Effector memory CD8-positive, alpha-beta T cell (primary cell): ENCODE measurements around the gene RNF152.

Experiments used
- ATAC-seq: fragments of 150-1000 bp; cut with Tn5 transposase; replicated peaks from 2 replicates; pipeline ENCODE4 v1.10.0; 2021; ENCODE audit warnings: mild to moderate bottlenecking, moderate library complexity
- DNase-seq, 3 experiments: peaks; one replicate each; pipeline ENCODE4 v3.0.0; 2021
- H3K27ac Mint-ChIP-seq, 2 donors: one replicate each; pipeline ENCODE4 v1.8.0; 2022; ENCODE audit warnings: mild to moderate bottlenecking in 2 of 2, mixed read lengths in 2 of 2, moderate library complexity in 2 of 2
- H3K27me3 Mint-ChIP-seq, 2 donors: one replicate each; pipeline ENCODE4 v1.8.0; 2022; ENCODE audit warnings: mixed read lengths in 2 of 2
- H3K36me3 Mint-ChIP-seq: one replicate; pipeline ENCODE4 v1.8.0; 2022; ENCODE audit warnings: mild to moderate bottlenecking, moderate library complexity, mixed read lengths; ENCODE audit not compliant: insufficient read depth
- H3K4me1 Mint-ChIP-seq, 2 donors: one replicate each; pipeline ENCODE4 v1.8.0; 2022; ENCODE audit warnings: low read depth in 2 of 2, mixed read lengths in 2 of 2
- H3K4me3 Mint-ChIP-seq, 2 donors: one replicate each; pipeline ENCODE4 v1.8.0; 2022; ENCODE audit warnings: mild to moderate bottlenecking in 2 of 2, mixed read lengths in 2 of 2, moderate library complexity in 2 of 2
- H3K9me3 Mint-ChIP-seq, 2 donors: one replicate each; pipeline ENCODE4 v1.8.0; 2022; ENCODE audit warnings: mixed read lengths in 2 of 2

The RNF152 gene

GRCh38 chr18:61890344-61890743, 2.5 kb downstream of the RNF152 start:
- ATAC-seq (no peak), DNase-seq (no peak)
- Mint-ChIP-seq H3K9me3 (no peaks in the 10 kb centered on the region), H3K4me1 (peaks cover 9 to 14% of the 10 kb centered on the region in 2 donors), H3K4me3 (no peak overlapping the region), H3K36me3 (no peaks in the 10 kb centered on the region), H3K27me3 (peaks cover 29 to 38% of the 10 kb centered on the region in 2 donors), H3K27ac (no peak overlapping the region)

- ATAC-seq = no peak
- Mint-ChIP-seq H3K27me3 (peaks cover 29 to 38% of the 10 kb centered on the region in 2 donors), H3K4me3 (no peak overlapping the region)
Measured at GRCh38 chr18:61889541-61889940, 3.3 kb downstream of the RNF152 start.

DNA sequence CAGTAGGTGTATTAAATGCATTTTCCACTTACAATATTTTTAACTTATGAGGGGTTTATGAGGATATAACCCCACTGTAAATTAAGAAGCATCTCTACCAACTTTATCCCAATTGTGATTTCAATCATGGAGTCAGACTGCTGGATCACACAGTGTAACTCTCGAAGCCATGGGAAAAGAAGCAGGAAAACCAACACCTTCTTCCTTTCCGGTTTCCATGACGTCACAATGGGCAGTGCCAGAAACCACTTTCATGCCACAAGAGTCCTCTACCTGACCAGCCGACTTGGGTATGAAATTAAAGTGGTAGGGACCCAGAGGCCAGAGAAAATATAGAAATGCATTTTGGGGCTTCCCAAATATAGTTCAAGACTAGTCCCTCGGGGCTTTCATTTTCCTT, 4.2 kb downstream of the RNF152 start:
- Mint-ChIP-seq H3K36me3 (no peaks in the 10 kb centered on the region), H3K27ac (no peak overlapping the region), H3K27me3 (peaks cover 29 to 38% of the 10 kb centered on the region in 2 donors), H3K9me3 (no peaks in the 10 kb centered on the region), H3K4me1 (peaks cover 9 to 13% of the 10 kb centered on the region in 2 donors), H3K4me3 (no peak overlapping the region)
- DNase-seq = no peak
- no peak for ATAC-seq

More at GRCh38 chr18:61889541-61889940, 3.3 kb downstream of the RNF152 start:
- Mint-ChIP-seq H3K36me3 (no peaks in the 10 kb centered on the region), H3K27ac (no peak overlapping the region), H3K4me1 (peaks cover 9 to 14% of the 10 kb centered on the region in 2 donors), H3K9me3 (no peaks in the 10 kb centered on the region)
- no peak for DNase-seq

DNA sequence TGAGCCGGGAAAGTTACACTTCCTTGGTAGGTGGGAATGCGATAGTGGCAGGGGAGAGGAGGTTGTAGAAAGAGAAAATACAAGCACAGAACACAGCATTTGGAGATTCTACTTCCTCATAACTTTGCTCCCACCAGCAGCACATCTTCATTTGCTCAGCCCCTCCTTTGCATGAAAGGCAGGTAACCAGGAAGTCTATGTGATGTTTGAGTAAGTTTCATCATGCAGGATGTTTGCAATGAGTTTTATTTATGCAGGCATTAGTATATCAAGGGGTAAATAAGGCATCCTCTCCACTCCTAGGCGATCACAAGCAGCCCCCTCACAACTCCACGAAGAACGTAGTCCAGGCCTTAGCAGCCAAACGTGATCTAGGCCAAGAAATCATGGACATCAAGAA, 5.0 kb downstream of the RNF152 start:
- H3K36me3 Mint-ChIP-seq = no peaks in the 10 kb centered on the region

DNA sequence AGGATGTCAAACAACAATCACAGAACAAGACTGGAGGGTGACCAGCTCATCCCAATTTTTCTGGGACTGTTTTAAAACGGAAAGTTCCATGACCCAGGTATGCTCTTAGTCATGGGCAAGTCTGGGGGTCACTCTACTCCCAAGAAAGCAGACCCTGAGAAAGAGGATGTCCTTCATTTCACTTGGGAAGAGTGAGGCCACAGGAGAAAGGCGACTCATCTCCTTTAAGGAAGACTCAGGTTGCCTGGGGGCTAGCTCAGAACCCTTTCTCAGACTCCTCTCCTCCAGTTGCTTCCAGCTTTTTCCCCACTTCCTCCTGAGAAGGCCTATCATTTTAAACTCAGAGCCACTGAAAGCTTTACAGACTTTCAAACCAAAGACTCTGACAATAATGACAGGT, 9.3 kb downstream of the RNF152 start:
- ATAC-seq = no peak

More for the DNA sequence above, 5.0 kb downstream of the RNF152 start:
- peaks cover 22 to 32% of the 10 kb centered on the region in 2 donors for H3K27me3 Mint-ChIP-seq
- DNase-seq (no peak), ATAC-seq (no peak)
- H3K27ac Mint-ChIP-seq = no peak overlapping the region
- no peaks in the 10 kb centered on the region for H3K9me3 Mint-ChIP-seq
- peaks cover 3 to 6% of the 10 kb centered on the region in 2 donors for H3K4me1 Mint-ChIP-seq
- no peak overlapping the region for H3K4me3 Mint-ChIP-seq

DNA sequence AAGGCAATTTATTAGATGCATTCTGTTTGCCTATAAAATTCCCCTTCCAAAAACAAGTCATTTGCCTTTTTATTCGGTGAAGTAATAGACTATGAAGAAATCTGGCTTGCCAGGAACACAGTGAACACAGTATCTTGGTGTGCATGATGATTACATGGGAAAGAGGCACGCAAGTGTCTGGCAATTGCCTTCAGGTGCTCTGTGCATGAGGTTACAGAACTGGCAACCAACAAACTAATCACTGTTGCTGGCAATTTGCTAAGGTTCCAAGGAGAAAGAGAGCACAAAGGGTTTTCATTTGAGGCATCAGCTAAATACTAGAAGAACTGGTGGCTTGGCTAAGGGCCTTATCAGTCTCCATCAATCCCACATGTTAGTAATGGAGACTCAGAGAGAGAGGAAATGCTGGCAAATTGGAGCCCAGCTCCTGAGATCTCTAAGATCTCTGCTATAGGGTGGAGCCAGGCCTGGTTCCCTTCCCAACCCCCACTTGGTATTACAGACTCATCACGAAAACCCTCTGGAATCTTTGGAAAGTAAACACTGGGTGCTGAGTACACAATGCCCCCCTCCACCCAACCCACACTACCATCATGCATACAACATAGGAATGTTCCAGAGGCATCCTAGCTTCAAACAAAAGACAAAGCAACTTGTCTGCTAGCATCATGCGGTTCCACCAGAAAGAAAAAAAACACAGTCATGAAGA, 10.4 kb downstream of the RNF152 start:
- Mint-ChIP-seq H3K9me3 (no peaks in the 10 kb centered on the region), H3K36me3 (no peaks in the 10 kb centered on the region), H3K27me3 (peaks cover 8 to 12% of the 10 kb centered on the region in 2 donors), H3K4me3 (no peak overlapping the region), H3K27ac (no peak overlapping the region), H3K4me1 (no peaks in the 10 kb centered on the region)
- DNase-seq (no peak), ATAC-seq (no peak)

More for the DNA sequence above, 9.3 kb downstream of the RNF152 start:
- Mint-ChIP-seq H3K4me1 (no peaks in the 10 kb centered on the region), H3K27me3 (peaks cover 8 to 12% of the 10 kb centered on the region in 2 donors), H3K27ac (no peak overlapping the region), H3K9me3 (no peaks in the 10 kb centered on the region), H3K36me3 (no peaks in the 10 kb centered on the region), H3K4me3 (no peak overlapping the region)
- DNase-seq = no peak

DNA sequence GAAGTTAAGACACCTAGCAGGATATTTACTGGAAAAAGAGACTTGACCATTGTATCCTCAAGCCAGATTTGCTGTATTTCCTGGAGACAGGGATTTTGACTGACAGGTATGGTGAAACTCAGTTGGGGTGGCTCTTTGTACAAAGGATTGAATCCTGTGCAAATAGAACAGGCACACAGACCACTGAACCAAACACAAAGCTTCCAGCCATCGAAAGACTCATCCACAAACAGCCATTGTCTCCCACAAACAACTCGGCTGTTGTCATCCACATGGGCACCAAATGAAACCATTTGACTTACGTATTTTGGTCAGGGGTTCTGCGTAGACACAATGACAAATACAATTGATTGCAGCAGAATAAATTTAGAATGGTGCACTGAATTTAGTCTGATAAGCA, 15.9 kb downstream of the RNF152 start:
- H3K36me3 Mint-ChIP-seq = no peaks in the 10 kb centered on the region
- H3K27ac Mint-ChIP-seq = no peak overlapping the region
- DNase-seq = no peak
- no peak overlapping the region for H3K4me3 Mint-ChIP-seq
- peaks cover 10 to 12% of the 10 kb centered on the region in 2 donors for H3K27me3 Mint-ChIP-seq
- H3K9me3 Mint-ChIP-seq = no peaks in the 10 kb centered on the region
- no peaks in the 10 kb centered on the region for H3K4me1 Mint-ChIP-seq
- no peak for ATAC-seq

DNA sequence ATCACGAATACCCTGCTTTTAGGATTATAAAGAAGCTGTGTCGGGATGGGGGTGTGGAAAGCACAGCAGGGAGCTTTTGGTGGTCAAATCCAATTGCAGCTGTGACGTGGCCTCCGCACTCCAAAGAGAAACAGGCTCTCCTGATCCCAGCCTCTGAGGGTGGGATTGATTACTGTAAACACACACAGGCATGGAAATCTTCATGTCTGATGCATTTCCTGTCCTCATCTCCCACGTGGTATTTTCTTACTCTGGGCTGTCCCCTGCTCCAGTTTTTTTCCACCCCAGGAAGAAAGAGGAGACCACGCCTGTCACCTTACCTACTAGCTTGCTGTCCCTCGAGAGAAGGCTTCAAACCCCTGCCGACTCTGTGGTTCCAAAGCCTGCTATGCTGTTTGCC, 22.7 kb downstream of the RNF152 start:
- Mint-ChIP-seq H3K36me3 (peaks cover 3% of the 10 kb centered on the region), H3K9me3 (peaks cover 0 to 2% of the 10 kb centered on the region in 2 donors), H3K4me1 (no peaks in the 10 kb centered on the region), H3K27me3 (peaks cover 0 to 11% of the 10 kb centered on the region in 2 donors), H3K4me3 (no peak overlapping the region), H3K27ac (no peak overlapping the region)
- DNase-seq (no peak), ATAC-seq (no peak)

DNA sequence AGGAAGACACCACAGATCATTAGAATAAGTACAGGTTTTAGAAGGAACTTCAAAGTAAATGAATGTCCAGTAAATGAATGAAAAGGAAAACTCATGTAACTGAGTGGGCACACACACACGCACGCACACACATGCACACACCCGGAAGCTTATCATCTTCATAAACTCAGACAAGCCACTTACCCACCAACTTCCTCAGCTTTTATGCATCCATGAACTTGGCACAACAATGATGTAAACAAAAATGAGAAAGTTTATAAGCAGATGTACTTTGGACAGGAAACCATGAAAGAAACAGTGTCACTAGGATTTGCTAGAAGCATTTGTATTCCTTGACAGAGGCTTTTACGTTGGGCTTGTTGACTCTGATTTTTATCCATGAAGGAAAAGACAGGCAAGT, 23.2 kb downstream of the RNF152 start:
- Mint-ChIP-seq H3K27me3 (peaks cover 0 to 11% of the 10 kb centered on the region in 2 donors), H3K36me3 (peaks cover 3% of the 10 kb centered on the region), H3K4me1 (no peaks in the 10 kb centered on the region), H3K9me3 (peaks cover 0 to 2% of the 10 kb centered on the region in 2 donors), H3K27ac (no peak overlapping the region), H3K4me3 (no peak overlapping the region)
- no peak for ATAC-seq
- no peak for DNase-seq

DNA sequence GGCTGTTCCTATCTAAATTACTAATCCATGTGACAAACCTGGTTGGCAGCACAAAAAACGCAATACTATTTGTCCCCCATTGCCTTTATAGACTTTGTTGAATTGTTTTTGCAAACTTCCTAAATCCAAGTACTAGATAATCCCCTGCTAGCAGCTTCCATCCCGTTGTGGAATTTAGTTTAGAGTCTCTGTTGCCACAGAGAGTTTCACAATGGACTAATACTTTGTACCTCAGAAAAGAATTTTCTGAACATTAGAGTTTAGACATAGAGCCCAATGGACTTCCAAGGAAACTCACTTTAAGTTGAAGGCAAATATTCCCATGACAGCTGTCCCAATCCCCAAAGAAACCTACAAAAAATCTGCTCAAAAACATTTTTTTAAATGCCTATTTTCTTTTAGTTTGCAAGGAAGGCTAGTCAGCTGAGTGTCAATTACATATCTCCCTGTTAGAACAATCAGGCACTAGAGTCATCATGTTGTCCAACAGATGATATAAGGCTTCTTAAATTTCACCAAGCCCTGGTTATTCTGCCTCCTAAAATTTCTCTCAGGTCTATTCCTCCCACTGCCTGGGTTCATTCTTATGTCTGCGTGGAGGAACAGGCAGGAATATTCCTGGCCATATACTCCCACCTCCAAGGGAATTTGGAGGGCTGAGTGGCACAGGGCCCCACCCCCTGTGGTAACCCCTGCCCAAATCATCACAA, 27.2 kb downstream of the RNF152 start:
- no peaks in the 10 kb centered on the region for H3K4me1 Mint-ChIP-seq
- DNase-seq = no peak
- no peak overlapping the region for H3K27ac Mint-ChIP-seq
- peaks cover 3% of the 10 kb centered on the region for H3K36me3 Mint-ChIP-seq
- peaks cover 0 to 11% of the 10 kb centered on the region in 2 donors for H3K27me3 Mint-ChIP-seq
- no peak overlapping the region for H3K4me3 Mint-ChIP-seq
- no peak for ATAC-seq
- peaks cover 0 to 2% of the 10 kb centered on the region in 2 donors for H3K9me3 Mint-ChIP-seq

GRCh38 chr18:61861372-61861771, 31.4 kb downstream of the RNF152 start:
- no peaks in the 10 kb centered on the region for H3K36me3 Mint-ChIP-seq
- ATAC-seq = no peak

DNA sequence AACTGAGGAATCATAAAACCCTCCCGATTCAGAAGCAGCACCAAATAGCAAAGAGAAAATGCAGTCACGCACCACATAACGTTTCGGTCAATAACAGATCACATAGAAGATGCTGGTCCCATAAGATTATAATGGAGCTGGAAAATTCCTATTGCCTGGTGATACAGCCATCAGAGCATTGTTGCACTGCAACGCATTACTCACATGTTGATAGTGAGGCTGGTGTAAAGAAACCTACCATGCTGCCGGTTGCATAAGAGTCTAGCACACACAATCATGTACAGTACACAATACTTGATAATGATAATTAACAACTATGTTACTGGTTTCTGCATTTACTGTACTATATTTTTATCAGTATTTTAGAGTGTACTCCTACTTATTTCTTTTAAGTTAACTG, 32.5 kb downstream of the RNF152 start:
- DNase-seq = no peak
- Mint-ChIP-seq H3K27me3 (peaks cover 6 to 28% of the 10 kb centered on the region in 2 donors), H3K36me3 (no peaks in the 10 kb centered on the region), H3K4me1 (no peaks in the 10 kb centered on the region), H3K9me3 (no peaks in the 10 kb centered on the region), H3K27ac (no peak overlapping the region), H3K4me3 (no peak overlapping the region)
- no peak for ATAC-seq

More at GRCh38 chr18:61861372-61861771, 31.4 kb downstream of the RNF152 start:
- no peaks in the 10 kb centered on the region for H3K9me3 Mint-ChIP-seq
- H3K4me1 Mint-ChIP-seq = no peaks in the 10 kb centered on the region
- peaks cover 12 to 17% of the 10 kb centered on the region in 2 donors for H3K27me3 Mint-ChIP-seq
- no peak overlapping the region for H3K27ac Mint-ChIP-seq
- DNase-seq = no peak
- H3K4me3 Mint-ChIP-seq = no peak overlapping the region

DNA sequence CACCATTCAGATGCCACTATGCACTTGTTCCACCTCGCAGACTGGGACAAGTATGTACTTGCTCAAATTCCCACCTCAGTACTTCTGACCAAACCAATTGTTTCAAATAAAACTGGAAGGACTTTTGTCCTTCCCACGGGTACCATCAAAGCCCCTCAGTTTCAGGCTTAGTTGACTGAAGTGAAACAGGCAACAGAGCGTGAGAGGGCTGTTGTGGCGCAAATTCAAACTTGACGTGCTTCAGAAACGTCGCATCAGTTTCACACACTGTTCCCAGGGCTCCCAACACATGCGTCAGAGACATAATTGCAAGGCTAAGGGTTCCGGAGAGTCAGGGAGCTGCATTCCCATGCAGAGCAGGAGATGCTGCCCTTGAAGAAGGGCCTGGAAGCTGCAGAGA, 33.7 kb downstream of the RNF152 start:
- Mint-ChIP-seq H3K4me1 (no peaks in the 10 kb centered on the region), H3K36me3 (no peaks in the 10 kb centered on the region), H3K4me3 (no peak overlapping the region), H3K27ac (no peak overlapping the region), H3K9me3 (no peaks in the 10 kb centered on the region), H3K27me3 (peaks cover 6 to 28% of the 10 kb centered on the region in 2 donors)
- no peak for ATAC-seq
- DNase-seq = no peak

- peaks cover 6 to 28% of the 10 kb centered on the region in 2 donors for H3K27me3 Mint-ChIP-seq
- DNase-seq (no peak), ATAC-seq (no peak)
- no peaks in the 10 kb centered on the region for H3K4me1 Mint-ChIP-seq
- no peaks in the 10 kb centered on the region for H3K9me3 Mint-ChIP-seq
- H3K27ac Mint-ChIP-seq = no peak overlapping the region
- H3K36me3 Mint-ChIP-seq = no peaks in the 10 kb centered on the region
- H3K4me3 Mint-ChIP-seq = no peak overlapping the region
Measured at GRCh38 chr18:61856678-61857077, 36.1 kb downstream of the RNF152 start.
